Measurements from ENCODE around the gene BLVRB.
"Not testable (repeated sequence)": the region's sequence is repeated elsewhere in the genome, so short reads cannot be mapped to it uniquely, and the experiment has no call there.

BLVRB gene

DNA sequence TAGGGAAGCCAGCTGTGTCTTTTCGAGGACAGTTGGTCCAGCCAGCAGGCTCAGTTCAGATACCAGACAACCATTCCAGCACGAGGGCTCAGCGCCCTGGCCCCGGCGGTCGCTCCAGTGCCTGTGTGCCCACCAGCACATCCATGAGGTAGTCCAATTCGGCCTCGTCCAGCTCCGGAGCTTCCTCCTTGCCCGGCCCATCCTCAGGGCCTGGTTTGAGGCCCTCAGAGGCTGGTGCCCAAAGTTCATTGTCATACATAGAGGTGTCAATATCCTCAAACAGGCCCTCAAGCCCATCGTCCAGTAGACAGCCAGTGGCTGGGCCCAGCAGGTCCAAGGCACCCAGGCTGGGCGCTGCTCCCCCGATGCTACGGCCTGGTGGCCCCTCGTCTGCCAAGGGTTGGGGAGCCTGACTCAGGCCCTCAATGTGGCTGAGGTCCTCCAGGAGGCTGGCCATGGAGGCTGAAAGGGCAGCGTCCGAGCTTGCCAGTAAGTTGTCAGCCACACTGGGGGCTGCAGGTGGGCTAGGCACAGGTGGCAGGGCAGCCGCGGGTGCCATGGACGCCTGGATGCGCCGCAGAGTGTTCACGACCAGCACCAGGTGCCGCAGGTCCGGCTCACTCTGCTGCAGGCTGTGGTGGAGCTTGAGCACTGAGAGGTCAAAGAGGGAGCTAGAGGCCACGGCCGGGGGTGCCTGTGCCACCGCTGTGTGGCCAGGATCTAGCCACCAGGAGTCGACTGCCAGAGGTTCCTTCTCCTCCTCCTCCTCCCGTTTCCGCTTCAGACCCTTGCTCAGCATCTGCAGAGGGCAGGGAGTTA, 42.6 kb downstream of the BLVRB start:
- no peak for DNase-seq (ENCODE audit: low read depth in 2 of 2)

GRCh38 chr19:40421993-40422747, 43.4 kb downstream of the BLVRB start:
- no peak for DNase-seq (ENCODE audit: low read depth in 2 of 2)

DNA sequence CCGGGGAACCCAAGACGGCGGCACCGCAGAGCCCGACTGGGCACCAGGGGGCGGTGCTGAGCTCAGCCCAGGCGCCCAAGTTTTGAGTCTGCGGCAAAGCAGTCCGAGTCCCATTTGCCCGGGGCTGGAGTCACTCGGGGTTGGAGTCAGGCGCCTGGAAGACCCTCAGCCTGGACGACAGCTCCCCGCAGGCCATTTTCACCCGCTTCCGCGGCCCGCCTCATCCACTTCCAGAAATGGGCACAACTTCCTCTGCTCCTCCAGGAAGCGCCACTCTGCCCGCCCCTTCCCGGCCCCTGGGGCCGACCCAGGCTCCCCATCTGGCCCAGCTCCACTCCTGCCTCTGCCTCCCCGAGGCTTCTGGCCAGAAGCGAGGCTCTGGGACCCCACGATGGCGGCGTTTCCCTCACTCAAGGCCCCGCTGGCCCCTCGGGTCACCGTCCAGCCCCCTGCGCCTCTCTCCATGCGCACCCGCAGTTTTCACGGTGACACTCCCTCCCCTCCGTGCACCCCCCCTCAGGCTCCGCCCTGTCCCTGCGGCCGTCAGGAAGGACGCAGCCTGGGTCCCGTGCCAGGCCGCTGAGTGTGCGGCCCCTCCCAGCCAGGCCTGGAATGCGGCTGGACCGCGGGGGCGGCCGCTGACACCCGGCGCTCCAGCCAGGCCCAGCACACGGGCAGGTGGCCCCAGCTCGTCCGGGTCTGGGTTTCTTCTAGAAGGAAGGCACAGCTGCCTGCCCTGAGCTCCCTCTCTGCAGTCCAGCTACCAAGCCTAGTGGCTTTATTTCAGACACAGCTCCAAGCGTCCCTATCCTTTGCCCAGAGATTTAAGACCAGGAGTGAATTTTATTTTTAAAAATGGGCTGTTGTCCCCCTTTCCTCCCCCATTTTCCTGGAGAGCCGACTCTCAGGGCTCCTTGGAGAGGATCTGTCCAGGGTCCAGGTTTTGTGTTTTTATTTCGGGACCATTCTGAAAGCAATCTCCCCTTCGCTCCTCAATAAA, 44.5 kb downstream of the BLVRB start:
- peak; percentile 56 to 66 for DNase-seq (ENCODE audit: low read depth in 2 of 2)

- DNase-seq (ENCODE audit: low read depth in 2 of 2) = no peak
These were observed 45.1 kb downstream of the BLVRB start for GRCh38 chr19:40420451-40420765.

DNA sequence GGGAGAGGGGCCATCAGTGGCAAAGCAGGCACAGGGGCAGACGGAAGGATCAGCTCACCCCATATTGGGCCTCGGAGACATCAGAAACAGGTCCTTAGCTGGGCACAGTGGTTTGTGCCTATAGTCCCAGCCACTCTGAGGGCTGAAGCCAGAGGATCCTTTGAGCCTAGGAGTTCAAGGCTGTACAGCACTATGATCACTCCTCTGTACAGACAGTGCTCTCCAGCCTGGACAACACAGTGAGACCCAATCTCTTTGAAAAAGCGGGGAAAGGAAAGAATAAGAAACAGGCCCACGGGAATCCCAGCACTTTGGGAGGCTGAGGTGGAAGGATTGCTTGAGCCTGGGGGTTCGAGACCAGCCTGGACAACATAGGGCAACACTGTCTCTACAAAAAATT, 45.8 kb downstream of the BLVRB start:
- DNase-seq (ENCODE audit: low read depth in 2 of 2) = no peak

GRCh38 chr19:40419066-40419612, 46.4 kb downstream of the BLVRB start:
- DNase-seq (ENCODE audit: low read depth in 2 of 2) = no peak

DNA sequence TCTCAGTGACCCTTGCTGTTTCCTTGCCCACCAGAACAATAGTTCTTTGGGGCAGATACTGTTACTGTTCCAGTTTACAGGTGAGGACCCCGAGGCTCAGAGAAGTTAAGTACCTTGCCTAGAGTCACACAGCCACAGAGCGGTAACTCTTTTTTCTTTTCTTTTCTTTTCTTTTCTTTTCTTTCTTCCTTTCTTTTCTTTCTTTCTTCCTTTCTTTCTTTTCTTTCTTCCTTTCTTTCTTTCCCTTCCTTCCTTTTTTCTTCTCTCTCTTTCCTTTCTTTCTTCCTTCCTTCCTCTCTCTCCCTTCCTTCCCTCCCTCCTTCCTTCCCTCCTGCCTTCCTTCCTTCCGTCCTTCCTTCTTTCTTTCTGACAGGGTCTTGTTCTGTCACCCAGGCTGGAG, 47.5 kb downstream of the BLVRB start:
- DNase-seq (ENCODE audit: low read depth in 2 of 2) = no peak

GRCh38 chr19:40417643-40417981, 47.9 kb downstream of the BLVRB start:
- DNase-seq (ENCODE audit: low read depth in 2 of 2) = no peak

DNA sequence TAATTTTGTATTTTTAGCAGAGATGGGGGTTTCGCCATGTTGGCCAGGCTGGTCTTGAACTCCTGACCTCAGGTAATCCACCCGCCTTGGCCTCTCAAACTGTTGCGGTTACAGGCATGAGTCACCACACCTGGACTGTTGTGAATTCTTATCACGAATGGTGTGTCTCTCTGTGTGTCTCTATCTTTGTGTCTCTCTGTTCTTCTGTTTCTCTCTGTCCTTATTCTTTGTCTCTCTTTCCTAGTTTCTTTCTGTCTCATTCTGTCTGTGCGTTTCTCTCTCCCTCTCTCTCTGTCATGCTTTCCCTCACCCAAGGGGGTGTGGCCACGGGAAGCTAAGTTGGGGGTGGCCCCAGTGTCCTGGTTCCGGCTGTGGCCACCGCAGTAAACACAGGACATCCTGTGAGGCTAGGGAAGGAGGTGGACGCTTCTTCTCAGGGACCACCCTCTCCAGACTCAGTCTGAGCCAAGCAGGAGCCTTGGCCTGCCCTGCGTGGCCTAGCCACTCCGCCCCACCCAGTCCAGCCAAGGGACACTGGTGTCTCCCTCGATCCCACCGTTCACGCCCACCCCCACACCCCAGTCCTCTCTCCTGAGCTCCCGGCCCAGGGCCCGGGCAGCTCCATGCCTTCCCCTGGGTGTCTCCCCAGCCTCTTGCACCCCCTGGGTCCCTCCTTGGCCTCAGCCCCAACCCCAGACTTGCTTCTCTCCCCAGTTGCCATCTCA, 48.5 kb downstream of the BLVRB start:
- DNase-seq (ENCODE audit: low read depth in 2 of 2) = no peak

GRCh38 chr19:40415768-40416167, 49.8 kb downstream of the BLVRB start:
- DNase-seq (ENCODE audit: low read depth in 2 of 2) = no peak

DNA sequence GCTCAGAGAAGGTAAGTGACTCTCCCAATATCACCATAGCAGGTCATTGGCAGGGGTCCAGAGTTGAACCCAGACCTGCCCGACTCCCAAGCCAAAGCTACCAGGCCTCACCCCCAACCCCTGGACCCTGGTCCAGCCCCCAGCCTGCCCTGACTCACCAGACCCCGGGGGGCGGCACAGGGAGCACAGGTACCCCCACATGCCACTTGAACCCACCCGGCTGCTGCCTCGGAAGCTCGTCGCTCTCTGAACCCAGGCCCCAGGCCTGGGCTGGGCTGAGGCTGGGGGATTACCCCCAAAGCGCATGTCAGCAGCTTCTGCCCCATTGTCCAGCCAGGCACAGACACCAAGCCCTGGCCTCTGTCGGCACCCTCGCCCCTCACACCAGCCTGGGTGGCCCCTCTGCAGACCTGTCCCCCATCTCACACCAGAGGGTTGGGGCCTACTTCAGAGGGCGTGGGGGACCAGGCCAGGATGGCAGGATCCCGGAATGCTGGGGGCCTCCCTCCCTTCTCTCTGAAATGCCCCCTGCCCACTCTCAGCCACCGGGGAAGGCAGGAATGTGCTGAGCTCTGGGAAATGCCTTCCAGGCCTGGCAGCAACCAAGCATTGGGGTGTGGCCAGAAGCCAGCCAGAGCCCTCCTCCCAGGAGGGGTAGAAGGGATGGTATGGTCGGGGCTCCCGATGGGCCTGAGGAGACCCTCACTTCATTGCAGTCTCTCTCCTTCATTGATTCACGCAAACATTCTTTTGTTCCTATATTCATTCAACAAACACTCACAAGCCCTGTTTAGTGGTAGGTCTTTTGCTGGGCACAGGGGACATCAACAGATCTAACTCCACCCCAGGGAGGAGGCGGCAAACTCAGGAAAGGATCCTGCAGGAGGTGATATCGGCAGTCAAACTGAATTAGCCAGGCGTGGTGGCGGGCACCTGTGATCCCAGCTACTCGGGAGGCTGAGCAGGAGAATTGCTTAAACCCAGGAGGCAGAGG, 50.7 kb downstream of the BLVRB start:
- DNase-seq (ENCODE audit: low read depth in 2 of 2) = no peak

GRCh38 chr19:40413291-40413845, 52.2 kb downstream of the BLVRB start, which contains the start of gene PRX:
Gene PRX (minus strand): TSS chr19:40413378. CDS start chr19:40407932, 5,446 bp downstream.
- DNase-seq (ENCODE audit: low read depth in 2 of 2) = no peak

GRCh38 chr19:40412866-40413265, 52.7 kb downstream of the BLVRB start:
- no peak for DNase-seq (ENCODE audit: low read depth in 2 of 2)

DNA sequence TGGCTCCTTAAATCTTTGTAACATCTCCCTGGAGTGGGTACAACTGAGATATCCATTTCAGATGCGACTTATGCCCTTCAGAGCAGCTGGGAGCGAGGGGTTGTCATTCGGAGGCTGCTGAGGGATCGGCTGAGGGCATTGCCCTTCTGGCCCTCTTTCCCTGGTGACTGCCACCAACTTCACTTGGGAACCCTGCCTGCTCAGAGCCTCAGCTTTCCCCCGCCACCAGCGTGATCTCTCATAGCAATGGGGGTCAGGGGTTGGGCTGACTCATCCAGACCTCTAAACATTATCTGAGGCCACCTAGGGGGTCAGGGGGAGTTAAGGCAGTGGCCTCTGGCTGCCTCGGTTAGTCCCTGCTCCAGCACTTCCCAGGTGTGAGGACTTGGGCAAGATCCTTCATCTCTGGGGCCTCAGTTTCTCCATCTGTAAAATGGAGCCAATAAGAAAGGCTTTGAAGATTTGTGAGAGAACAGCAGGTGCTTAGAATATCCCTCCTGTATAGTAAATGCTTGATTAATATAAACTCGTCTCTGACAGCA, 53.5 kb downstream of the BLVRB start:
- no peak for DNase-seq (ENCODE audit: low read depth in 2 of 2)

DNA sequence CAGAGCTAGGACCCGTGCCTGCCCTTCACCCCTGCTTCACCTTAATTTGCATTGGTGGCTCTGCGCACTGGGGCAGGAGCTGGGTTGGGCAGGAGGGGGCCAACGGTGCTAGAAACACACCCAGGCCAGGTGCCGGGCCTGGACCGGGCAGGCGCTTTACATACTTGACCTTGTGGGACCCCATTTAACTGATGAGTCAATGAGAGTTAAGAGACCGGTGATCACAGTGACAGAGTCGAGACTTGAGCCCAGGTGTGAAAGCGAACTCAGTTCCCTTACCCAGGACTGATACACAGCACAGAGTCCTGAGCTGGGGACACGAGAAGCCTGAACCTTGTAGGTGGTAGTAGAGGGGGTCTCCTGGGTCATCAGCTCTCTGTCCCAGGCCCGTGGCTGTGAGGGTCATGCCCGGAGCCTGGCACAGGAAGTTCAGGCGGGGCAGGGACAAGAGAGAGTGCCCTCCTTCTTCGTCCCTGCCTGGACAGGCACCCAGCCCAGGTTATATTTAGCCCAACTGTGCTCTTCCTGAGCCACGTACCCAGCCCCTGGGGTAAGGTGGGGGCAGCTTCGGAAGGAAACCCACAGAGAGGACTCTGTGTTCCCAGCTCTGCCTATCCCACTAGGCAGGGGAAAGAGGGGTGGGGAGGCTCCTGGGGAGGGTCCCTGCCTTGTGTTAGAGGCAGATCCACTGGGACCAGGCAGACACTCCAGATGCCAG, 54.3 kb downstream of the BLVRB start:
- no peak for DNase-seq (ENCODE audit: low read depth in 2 of 2)

DNA sequence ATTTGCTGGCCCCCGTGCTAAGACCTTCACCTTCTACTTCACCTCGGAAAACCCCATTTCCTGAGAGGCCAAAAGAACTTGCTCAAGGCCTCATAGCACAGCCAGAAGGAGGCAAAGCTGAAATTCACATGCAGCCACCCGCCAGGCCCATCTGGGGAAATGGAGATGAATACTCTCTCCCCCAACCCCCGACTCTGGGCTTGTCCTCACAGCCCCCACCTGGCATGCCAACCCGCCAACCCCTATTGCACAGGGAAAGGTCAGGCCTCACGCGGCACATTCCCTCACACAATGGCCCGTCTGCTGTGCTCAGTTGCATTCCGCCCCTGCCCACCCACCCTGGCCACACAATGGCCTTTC, 55.5 kb downstream of the BLVRB start:
- DNase-seq (ENCODE audit: low read depth in 2 of 2) = no peak

DNA sequence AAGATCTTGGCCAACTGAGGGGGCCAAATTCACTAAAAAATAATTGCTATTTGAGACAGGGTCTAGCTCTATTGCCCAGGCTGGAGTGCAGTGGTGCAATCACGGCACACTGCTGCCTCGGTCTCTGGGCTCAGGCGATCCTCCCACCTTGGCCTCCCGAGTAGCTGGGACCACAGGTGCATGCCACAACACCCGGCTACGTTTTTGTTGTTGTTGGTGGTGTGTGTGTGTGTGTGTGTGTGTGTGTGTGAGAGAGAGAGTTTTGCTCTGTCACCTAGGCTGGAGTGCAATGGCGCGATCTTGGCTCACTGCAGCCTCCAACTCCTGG, 57.0 kb downstream of the BLVRB start:
- not testable (repeated sequence) for DNase-seq (ENCODE audit: low read depth in 2 of 2)

- no peak for DNase-seq (ENCODE audit: low read depth in 2 of 2)
These were observed 57.6 kb downstream of the BLVRB start for GRCh38 chr19:40407714-40408597.
